GM23338 (cell line): ENCODE data around the gene PRSS3.

ENCODE experiments used
- CREB1 ChIP-seq: fragments of 250-450 bp; sonication (Bioruptor Pico); IDR thresholded peaks from 2 replicates; pipeline ENCODE4 v1.5.0; 2020; ENCODE audit warnings: low read depth, mild to moderate bottlenecking, moderate library complexity
- EZH2 ChIP-seq: fragments of 200-600 bp; sonication (generic); IDR thresholded peaks from one replicate; pipeline ENCODE4 v1.8.0; 2017; ENCODE audit warnings: antibody characterized with exemption, mild to moderate bottlenecking, low read depth; ENCODE audit not compliant: unreplicated experiment
- EZH2phosphoT487 ChIP-seq: fragments of 200-600 bp; sonication (generic); IDR thresholded peaks from one replicate; pipeline ENCODE4 v1.8.1; 2018; ENCODE audit warnings: antibody characterized with exemption; ENCODE audit not compliant: unreplicated experiment
- JUNB ChIP-seq: IDR thresholded peaks from one replicate; pipeline ENCODE4 v1.6.1; 2016; ENCODE audit warnings: antibody characterized with exemption; ENCODE audit not compliant: unreplicated experiment
- NANOG ChIP-seq: IDR thresholded peaks from 2 replicates; pipeline ENCODE4 v1.6.1; 2016; ENCODE audit warnings: antibody characterized with exemption, borderline replicate concordance
- POLR2AphosphoS5 ChIP-seq: IDR thresholded peaks from 2 replicates; pipeline ENCODE4 v1.6.1; 2016; ENCODE audit warnings: antibody characterized with exemption, low read depth
- STAT1 ChIP-seq: IDR thresholded peaks from one replicate; pipeline ENCODE4 v1.6.1; 2016; ENCODE audit warnings: antibody characterized with exemption; ENCODE audit not compliant: unreplicated experiment
- ZNF114 ChIP-seq: fragments of 250-450 bp; sonication (Bioruptor Pico); IDR thresholded peaks from 2 replicates; pipeline ENCODE4 v1.5.0; 2020; ENCODE audit warnings: mild to moderate bottlenecking, moderate library complexity
- ZNF331 ChIP-seq: fragments of 250-450 bp; sonication (Bioruptor Pico); IDR thresholded peaks from 2 replicates; pipeline ENCODE4 v1.5.0; 2020; ENCODE audit warnings: low read depth, mild to moderate bottlenecking, moderate library complexity
- TF ChIP-seq, protein P1 (sequence below): IDR thresholded peaks from one replicate; pipeline ENCODE4 v1.6.1; 2018; ENCODE audit warnings: antibody characterized with exemption; ENCODE audit not compliant: unreplicated experiment
- TF ChIP-seq, protein P2 (sequence below), 2 experiments: fragments of 200-600 bp in 1 of 2; sonication (generic) in 1 of 2; conservative IDR thresholded peaks; 2 replicates each; pipeline versions ENCODE4 v1.5.1 to v1.6.1; 2016 to 2017; ENCODE audit warnings: antibody characterized with exemption in 2 of 2, low read depth in 2 of 2, mild to moderate bottlenecking in 2 of 2, moderate library complexity in 1 of 2
- TF ChIP-seq, protein P3 (sequence below): IDR thresholded peaks from 2 replicates; pipeline ENCODE4 v1.6.1; 2016; ENCODE audit warnings: antibody characterized with exemption
- TF ChIP-seq, protein P4 (sequence below): fragments of 250-450 bp; sonication (Bioruptor Pico); IDR thresholded peaks from 2 replicates; pipeline ENCODE4 v1.5.0; 2020; ENCODE audit warnings: mild to moderate bottlenecking, moderate library complexity

DNA sequence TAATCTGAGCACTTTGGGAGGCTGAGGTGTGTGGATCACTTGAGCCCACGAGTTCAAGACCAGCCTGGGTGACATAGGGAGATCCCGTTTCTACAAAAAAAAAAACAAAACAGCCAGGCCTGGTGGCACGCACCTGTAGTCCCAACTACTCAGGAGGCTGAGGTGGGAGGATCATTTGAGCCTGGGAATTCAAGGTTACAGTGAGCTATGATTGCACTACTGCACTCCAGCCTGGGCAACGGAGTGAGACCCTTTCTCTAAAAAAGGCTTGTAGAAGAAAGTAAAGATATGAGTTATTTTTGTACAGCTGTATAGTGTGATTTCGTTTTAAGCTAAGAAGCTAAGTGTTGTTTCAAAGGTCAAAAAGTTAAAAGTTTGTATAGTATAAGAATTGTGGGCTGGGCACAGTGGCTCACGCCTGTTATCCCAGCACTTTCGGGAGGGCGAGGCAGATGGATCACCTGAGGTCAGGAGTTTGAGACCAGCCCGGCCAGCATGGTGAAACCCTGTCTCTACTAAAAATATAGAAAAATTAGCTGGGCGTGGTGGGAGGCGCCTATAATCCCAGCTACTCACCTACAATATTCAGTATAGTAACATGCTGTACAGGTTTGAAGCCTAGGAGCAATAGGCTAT, 40.4 kb downstream of the PRSS3 start:
- TF ChIP-seq, protein P1, sequence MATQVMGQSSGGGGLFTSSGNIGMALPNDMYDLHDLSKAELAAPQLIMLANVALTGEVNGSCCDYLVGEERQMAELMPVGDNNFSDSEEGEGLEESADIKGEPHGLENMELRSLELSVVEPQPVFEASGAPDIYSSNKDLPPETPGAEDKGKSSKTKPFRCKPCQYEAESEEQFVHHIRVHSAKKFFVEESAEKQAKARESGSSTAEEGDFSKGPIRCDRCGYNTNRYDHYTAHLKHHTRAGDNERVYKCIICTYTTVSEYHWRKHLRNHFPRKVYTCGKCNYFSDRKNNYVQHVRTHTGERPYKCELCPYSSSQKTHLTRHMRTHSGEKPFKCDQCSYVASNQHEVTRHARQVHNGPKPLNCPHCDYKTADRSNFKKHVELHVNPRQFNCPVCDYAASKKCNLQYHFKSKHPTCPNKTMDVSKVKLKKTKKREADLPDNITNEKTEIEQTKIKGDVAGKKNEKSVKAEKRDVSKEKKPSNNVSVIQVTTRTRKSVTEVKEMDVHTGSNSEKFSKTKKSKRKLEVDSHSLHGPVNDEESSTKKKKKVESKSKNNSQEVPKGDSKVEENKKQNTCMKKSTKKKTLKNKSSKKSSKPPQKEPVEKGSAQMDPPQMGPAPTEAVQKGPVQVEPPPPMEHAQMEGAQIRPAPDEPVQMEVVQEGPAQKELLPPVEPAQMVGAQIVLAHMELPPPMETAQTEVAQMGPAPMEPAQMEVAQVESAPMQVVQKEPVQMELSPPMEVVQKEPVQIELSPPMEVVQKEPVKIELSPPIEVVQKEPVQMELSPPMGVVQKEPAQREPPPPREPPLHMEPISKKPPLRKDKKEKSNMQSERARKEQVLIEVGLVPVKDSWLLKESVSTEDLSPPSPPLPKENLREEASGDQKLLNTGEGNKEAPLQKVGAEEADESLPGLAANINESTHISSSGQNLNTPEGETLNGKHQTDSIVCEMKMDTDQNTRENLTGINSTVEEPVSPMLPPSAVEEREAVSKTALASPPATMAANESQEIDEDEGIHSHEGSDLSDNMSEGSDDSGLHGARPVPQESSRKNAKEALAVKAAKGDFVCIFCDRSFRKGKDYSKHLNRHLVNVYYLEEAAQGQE = no peak
- TF ChIP-seq, protein P2, sequence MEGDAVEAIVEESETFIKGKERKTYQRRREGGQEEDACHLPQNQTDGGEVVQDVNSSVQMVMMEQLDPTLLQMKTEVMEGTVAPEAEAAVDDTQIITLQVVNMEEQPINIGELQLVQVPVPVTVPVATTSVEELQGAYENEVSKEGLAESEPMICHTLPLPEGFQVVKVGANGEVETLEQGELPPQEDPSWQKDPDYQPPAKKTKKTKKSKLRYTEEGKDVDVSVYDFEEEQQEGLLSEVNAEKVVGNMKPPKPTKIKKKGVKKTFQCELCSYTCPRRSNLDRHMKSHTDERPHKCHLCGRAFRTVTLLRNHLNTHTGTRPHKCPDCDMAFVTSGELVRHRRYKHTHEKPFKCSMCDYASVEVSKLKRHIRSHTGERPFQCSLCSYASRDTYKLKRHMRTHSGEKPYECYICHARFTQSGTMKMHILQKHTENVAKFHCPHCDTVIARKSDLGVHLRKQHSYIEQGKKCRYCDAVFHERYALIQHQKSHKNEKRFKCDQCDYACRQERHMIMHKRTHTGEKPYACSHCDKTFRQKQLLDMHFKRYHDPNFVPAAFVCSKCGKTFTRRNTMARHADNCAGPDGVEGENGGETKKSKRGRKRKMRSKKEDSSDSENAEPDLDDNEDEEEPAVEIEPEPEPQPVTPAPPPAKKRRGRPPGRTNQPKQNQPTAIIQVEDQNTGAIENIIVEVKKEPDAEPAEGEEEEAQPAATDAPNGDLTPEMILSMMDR (conservative IDR thresholded peaks at IDR 0.05; ENCODE audit: low read depth in 2 of 2) = no peak
- no peak for TF ChIP-seq CREB1 (CRISPR knock-in tag)
- no peak for TF ChIP-seq EZH2
- TF ChIP-seq POLR2AphosphoS5 = no peak
- no peak for TF ChIP-seq STAT1
- TF ChIP-seq EZH2phosphoT487 = no peak
- no peak for TF ChIP-seq JUNB
- TF ChIP-seq NANOG = no peak
- no peak for TF ChIP-seq ZNF331
- TF ChIP-seq ZNF114 (CRISPR knock-in tag) = no peak
- TF ChIP-seq, protein P3, sequence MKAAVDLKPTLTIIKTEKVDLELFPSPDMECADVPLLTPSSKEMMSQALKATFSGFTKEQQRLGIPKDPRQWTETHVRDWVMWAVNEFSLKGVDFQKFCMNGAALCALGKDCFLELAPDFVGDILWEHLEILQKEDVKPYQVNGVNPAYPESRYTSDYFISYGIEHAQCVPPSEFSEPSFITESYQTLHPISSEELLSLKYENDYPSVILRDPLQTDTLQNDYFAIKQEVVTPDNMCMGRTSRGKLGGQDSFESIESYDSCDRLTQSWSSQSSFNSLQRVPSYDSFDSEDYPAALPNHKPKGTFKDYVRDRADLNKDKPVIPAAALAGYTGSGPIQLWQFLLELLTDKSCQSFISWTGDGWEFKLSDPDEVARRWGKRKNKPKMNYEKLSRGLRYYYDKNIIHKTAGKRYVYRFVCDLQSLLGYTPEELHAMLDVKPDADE = no peak
- TF ChIP-seq, protein P4, sequence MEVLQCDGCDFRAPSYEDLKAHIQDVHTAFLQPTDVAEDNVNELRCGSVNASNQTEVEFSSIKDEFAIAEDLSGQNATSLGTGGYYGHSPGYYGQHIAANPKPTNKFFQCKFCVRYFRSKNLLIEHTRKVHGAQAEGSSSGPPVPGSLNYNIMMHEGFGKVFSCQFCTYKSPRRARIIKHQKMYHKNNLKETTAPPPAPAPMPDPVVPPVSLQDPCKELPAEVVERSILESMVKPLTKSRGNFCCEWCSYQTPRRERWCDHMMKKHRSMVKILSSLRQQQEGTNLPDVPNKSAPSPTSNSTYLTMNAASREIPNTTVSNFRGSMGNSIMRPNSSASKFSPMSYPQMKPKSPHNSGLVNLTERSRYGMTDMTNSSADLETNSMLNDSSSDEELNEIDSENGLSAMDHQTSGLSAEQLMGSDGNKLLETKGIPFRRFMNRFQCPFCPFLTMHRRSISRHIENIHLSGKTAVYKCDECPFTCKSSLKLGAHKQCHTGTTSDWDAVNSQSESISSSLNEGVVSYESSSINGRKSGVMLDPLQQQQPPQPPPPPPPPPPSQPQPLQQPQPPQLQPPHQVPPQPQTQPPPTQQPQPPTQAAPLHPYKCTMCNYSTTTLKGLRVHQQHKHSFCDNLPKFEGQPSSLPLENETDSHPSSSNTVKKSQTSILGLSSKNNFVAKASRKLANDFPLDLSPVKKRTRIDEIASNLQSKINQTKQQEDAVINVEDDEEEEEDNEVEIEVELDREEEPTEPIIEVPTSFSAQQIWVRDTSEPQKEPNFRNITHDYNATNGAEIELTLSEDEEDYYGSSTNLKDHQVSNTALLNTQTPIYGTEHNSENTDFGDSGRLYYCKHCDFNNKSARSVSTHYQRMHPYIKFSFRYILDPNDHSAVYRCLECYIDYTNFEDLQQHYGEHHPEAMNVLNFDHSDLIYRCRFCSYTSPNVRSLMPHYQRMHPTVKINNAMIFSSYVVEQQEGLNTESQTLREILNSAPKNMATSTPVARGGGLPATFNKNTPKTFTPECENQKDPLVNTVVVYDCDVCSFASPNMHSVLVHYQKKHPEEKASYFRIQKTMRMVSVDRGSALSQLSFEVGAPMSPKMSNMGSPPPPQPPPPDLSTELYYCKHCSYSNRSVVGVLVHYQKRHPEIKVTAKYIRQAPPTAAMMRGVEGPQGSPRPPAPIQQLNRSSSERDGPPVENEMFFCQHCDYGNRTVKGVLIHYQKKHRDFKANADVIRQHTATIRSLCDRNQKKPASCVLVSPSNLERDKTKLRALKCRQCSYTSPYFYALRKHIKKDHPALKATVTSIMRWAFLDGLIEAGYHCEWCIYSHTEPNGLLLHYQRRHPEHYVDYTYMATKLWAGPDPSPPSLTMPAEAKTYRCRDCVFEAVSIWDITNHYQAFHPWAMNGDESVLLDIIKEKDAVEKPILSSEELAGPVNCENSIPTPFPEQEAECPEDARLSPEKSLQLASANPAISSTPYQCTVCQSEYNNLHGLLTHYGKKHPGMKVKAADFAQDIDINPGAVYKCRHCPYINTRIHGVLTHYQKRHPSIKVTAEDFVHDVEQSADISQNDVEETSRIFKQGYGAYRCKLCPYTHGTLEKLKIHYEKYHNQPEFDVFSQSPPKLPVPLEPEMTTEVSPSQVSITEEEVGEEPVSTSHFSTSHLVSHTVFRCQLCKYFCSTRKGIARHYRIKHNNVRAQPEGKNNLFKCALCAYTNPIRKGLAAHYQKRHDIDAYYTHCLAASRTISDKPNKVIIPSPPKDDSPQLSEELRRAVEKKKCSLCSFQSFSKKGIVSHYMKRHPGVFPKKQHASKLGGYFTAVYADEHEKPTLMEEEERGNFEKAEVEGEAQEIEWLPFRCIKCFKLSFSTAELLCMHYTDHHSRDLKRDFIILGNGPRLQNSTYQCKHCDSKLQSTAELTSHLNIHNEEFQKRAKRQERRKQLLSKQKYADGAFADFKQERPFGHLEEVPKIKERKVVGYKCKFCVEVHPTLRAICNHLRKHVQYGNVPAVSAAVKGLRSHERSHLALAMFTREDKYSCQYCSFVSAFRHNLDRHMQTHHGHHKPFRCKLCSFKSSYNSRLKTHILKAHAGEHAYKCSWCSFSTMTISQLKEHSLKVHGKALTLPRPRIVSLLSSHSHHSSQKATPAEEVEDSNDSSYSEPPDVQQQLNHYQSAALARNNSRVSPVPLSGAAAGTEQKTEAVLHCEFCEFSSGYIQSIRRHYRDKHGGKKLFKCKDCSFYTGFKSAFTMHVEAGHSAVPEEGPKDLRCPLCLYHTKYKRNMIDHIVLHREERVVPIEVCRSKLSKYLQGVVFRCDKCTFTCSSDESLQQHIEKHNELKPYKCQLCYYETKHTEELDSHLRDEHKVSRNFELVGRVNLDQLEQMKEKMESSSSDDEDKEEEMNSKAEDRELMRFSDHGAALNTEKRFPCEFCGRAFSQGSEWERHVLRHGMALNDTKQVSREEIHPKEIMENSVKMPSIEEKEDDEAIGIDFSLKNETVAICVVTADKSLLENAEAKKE = no peak
